Aorta (tissue), 5 donors: ENCODE data around the gene TUSC2. TPM values are rescaled to one million over a fixed set of nuclear protein-coding genes. Genes with fewer than 3 reads are reported as not detected.

Experiments
- ATAC-seq: fragments of 200-7000 bp; cut with Tn5 transposase; one replicate; pipeline ENCODE4 v1.9.1; 2022; ENCODE audit warnings: moderate library complexity; ENCODE audit not compliant: low FRiP score
- DNase-seq, 2 donors: peaks; one replicate each; pipeline ENCODE4 v3.0.0-alpha.2; 2020
- H3K27ac ChIP-seq, 2 donors: one replicate each; pipeline ENCODE4 v1.5.1; 2013; ENCODE audit warnings: low read length in 2 of 2, mild to moderate bottlenecking in 2 of 2, moderate library complexity in 2 of 2, control low read depth in 1 of 2, inconsistent platforms in 1 of 2, low read depth in 1 of 2
- H3K27me3 ChIP-seq, 2 donors: one replicate each; pipeline ENCODE4 v1.6.1; 2013; ENCODE audit warnings: control low read depth in 1 of 2, low read length in 1 of 2, mild to moderate bottlenecking in 1 of 2, moderate library complexity in 1 of 2; ENCODE audit not compliant: insufficient read depth in 2 of 2, control insufficient read depth in 1 of 2
- H3K36me3 ChIP-seq, 2 donors: one replicate each; pipeline ENCODE4 v1.6.1; 2013; ENCODE audit warnings: control low read depth in 1 of 2, low read length in 1 of 2, mild to moderate bottlenecking in 1 of 2; ENCODE audit not compliant: insufficient read depth in 2 of 2, control insufficient read depth in 1 of 2
- H3K4me1 ChIP-seq, 2 donors: one replicate each; pipeline ENCODE4 v1.6.1; 2013; ENCODE audit warnings: low read length in 2 of 2, control low read depth in 1 of 2, mild to moderate bottlenecking in 1 of 2, moderate library complexity in 1 of 2; ENCODE audit not compliant: insufficient read depth in 2 of 2, control insufficient read depth in 1 of 2
- H3K4me3 ChIP-seq, 2 donors: one replicate each; pipeline ENCODE4 v1.5.1; 2013; ENCODE audit warnings: low read length in 2 of 2, control low read depth in 1 of 2, mild to moderate bottlenecking in 1 of 2
- H3K9me3 ChIP-seq: one replicate; pipeline ENCODE4 v1.6.1; 2013; ENCODE audit warnings: mild to moderate bottlenecking, low read length; ENCODE audit not compliant: control insufficient read depth
- WGBS, 2 donors: extraction: QIAGEN DNeasy Blood & Tissue Kit; methylation state at CpG; one replicate each; pipeline ENCODE4 v1.1.7; 2013; 5-methylcytosine and 5-hydroxymethylcytosine counted together
- intact Hi-C, 2 donors: fragments of 100-400 bp; cut with DNase I; formaldehyde crosslinking; loops; one replicate each; pipeline versions ENCODE4 v1.14.2 to v1.15.0; 2022
- polyA plus RNA-seq, 2 donors: library from polyadenylated mRNA; stranded (reverse); fragments of 200-250 nt; gene quantifications; one replicate each; pipeline ENCODE4 v1.2.3, GENCODE V29; 2013
- total RNA-seq, 2 donors: library from RNA; stranded (reverse); fragmentation: NEBNext Ultra II Directional; extraction: Animal tissue kit (Norgen Biotek cat#: 25700); gene quantifications; one replicate each; pipeline ENCODE4 v1.2.1, GENCODE V29; 2021
- donor health status: healthy with polysubstance abuse.
- donor health status: Bipolar disorder and iron deficiency.
- donor health status: DM: no; HTN: no; CAD: no.
- donor health status: DM: no; HTN: no; CAD: no.
- donor health status: DM: yes; HTN: yes; CAD: no.

Gene TUSC2
- total and polyA plus RNA-seq, 4 donors: 18.9 to 33.2 (median 25.5) TPM

- H3K27me3 ChIP-seq: no peaks in the 10 kb centered on the region
- H3K36me3 ChIP-seq: no peaks in the 10 kb centered on the region
- no peak overlapping the region for H3K4me3 ChIP-seq
- intact Hi-C loops: no loop called here
- 49 to 50% methylated on average over 4 of the region's 4 CpGs for WGBS, 2 donors
- ATAC-seq: no peak
- H3K27ac ChIP-seq: no peak overlapping the region
- no peaks in the 10 kb centered on the region for H3K9me3 ChIP-seq
- H3K4me1 ChIP-seq: no peaks in the 10 kb centered on the region
- DNase-seq: peak in 1 of 2 donors; percentile 74
These were observed 3.5 kb downstream of the TUSC2 start for GRCh38 chr3:50324351-50325112.

GRCh38 chr3:50323614-50324199 is 4.3 kb downstream of the TUSC2 start:
- H3K4me1 ChIP-seq: no peaks in the 10 kb centered on the region
- peak in 1 of 2 donors; percentile 63 for DNase-seq
- 69 to 70% methylated on average over 5 of the region's 5 CpGs for WGBS, 2 donors
- ATAC-seq: peak; percentile 1
- H3K36me3 ChIP-seq: no peaks in the 10 kb centered on the region
- intact Hi-C loops: no loop called here
- H3K27me3 ChIP-seq: no peaks in the 10 kb centered on the region
- no peaks in the 10 kb centered on the region for H3K9me3 ChIP-seq
- no peak overlapping the region for H3K4me3 ChIP-seq
- H3K27ac ChIP-seq: no peak overlapping the region

- H3K9me3 ChIP-seq: no peaks in the 10 kb centered on the region
- no peak overlapping the region for H3K4me3 ChIP-seq
- no peak for ATAC-seq
- H3K36me3 ChIP-seq: no peaks in the 10 kb centered on the region
- intact Hi-C loops: no loop called here
- H3K27me3 ChIP-seq: no peaks in the 10 kb centered on the region
- H3K4me1 ChIP-seq: no peaks in the 10 kb centered on the region
- no peak overlapping the region for H3K27ac ChIP-seq
- 61 to 69% methylated on average over 4 of the region's 4 CpGs for WGBS, 2 donors
- DNase-seq: peak in 1 of 2 donors; percentile 62
These were observed 4.9 kb downstream of the TUSC2 start for GRCh38 chr3:50323092-50323600.

- intact Hi-C loops: no loop called here
- peak; percentile 16 for ATAC-seq
These were observed 5.5 kb downstream of the TUSC2 start, which contains the start of gene HYAL2 for GRCh38 chr3:50322386-50323091. Gene HYAL2, minus strand, starts transcription at chr3:50322745. Its CDS starts 2,256 bp downstream, at chr3:50320489.

GRCh38 chr3:50322115-50322385 is 6.0 kb downstream of the TUSC2 start:
- Histone ChIP-seq H3K36me3 (no peaks in the 10 kb centered on the region), H3K27me3 (no peaks in the 10 kb centered on the region), H3K4me3 (no peak overlapping the region), H3K4me1 (no peaks in the 10 kb centered on the region), H3K27ac (no peak overlapping the region), H3K9me3 (no peaks in the 10 kb centered on the region)
- intact Hi-C loops: no loop called here
- no peak for DNase-seq
- 14 to 19% methylated on average over 14 of the region's 14 CpGs for WGBS, 2 donors
- ATAC-seq: no peak

More at GRCh38 chr3:50322386-50323091, 5.5 kb downstream of the TUSC2 start, which contains the start of gene HYAL2:
- peak in 1 of 2 donors; percentile 60 for DNase-seq
- Histone ChIP-seq H3K4me1 (no peaks in the 10 kb centered on the region), H3K27me3 (no peaks in the 10 kb centered on the region), H3K4me3 (peak within 1 kb of the TSS in 1 of 2 donors; percentile 83), H3K27ac (peak within 1 kb of the TSS in 1 of 2 donors; percentile 48), H3K36me3 (no peaks in the 10 kb centered on the region), H3K9me3 (no peaks in the 10 kb centered on the region)
- 51 to 55% methylated on average over 28 to 31 of the region's 31 CpGs for WGBS, 2 donors

GRCh38 chr3:50321336-50322114 is 6.5 kb downstream of the TUSC2 start:
- peak overlapping the region; percentile 67 to 83 for H3K4me3 ChIP-seq
- H3K27ac ChIP-seq: peak overlapping the region; percentile 48 to 85
- intact Hi-C loops: no loop called here
- 1% methylated on average over 50 to 59 of the region's 59 CpGs for WGBS, 2 donors
- ATAC-seq (peak; percentile 90), DNase-seq (peak; percentile 94 to 95)
- H3K27me3 ChIP-seq: no peaks in the 10 kb centered on the region
- H3K36me3 ChIP-seq: no peaks in the 10 kb centered on the region
- no peaks in the 10 kb centered on the region for H3K9me3 ChIP-seq
- H3K4me1 ChIP-seq: no peaks in the 10 kb centered on the region

GRCh38 chr3:50320853-50321335 is 7.1 kb downstream of the TUSC2 start:
- H3K27me3 ChIP-seq: no peaks in the 10 kb centered on the region
- WGBS, 2 donors: 0 to 1% methylated on average over 32 to 45 of the region's 45 CpGs
- ATAC-seq (peak; percentile 79), DNase-seq (peak; percentile 83 to 93)
- no peaks in the 10 kb centered on the region for H3K36me3 ChIP-seq
- H3K4me3 ChIP-seq: peak overlapping the region; percentile 67 to 83
- peak overlapping the region in 1 of 2 donors; percentile 38 for H3K27ac ChIP-seq
- intact Hi-C loops: no loop called here
- H3K9me3 ChIP-seq: no peaks in the 10 kb centered on the region
- H3K4me1 ChIP-seq: no peaks in the 10 kb centered on the region
